ENCODE measurements around the gene RINL.

The RINL gene

DNA sequence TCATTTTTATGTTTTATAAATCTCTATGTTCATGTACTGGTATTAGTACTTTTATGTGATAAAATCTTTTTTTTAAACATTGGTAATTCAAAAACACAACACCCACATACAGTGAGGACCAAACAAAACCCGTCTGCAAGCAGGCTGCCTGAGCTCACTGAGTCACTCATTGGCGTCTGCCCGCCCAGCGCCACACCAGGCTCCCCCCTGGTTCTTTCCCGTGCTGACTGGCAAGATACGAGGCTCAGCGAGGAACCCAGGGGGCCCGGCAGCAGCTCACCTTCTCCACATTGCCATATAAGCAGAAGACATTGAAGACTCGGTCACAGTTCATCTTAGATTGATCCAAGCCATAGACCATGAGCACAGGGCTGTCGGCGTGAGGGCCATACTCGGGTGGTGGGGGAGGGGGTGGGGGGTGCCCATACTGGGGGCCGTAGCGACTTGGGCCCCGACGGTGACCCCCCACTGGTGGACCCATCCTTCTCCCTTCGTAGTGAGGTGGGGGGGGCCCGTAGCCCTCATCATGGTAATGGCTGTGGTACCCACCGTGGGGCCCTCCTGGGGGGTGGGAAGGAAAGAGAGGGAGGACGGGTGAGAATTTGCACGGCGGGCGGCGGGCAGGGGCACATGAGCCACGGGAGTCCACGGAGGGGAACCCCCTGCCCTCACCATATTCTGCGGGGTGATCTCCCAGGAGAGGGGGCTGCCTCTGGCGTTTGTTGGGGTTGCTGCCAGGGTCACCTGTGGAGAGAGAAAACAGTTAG lies 38.1 kb downstream of the RINL start:
- Histone ChIP-seq H3K9ac (ENCODE audit: low read depth, low read length, poor library complexity, severe bottlenecking) (no peak overlapping the region), H3K4me2 (ENCODE audit: low read depth, low read length, poor library complexity, severe bottlenecking) (no peak overlapping the region)

DNA sequence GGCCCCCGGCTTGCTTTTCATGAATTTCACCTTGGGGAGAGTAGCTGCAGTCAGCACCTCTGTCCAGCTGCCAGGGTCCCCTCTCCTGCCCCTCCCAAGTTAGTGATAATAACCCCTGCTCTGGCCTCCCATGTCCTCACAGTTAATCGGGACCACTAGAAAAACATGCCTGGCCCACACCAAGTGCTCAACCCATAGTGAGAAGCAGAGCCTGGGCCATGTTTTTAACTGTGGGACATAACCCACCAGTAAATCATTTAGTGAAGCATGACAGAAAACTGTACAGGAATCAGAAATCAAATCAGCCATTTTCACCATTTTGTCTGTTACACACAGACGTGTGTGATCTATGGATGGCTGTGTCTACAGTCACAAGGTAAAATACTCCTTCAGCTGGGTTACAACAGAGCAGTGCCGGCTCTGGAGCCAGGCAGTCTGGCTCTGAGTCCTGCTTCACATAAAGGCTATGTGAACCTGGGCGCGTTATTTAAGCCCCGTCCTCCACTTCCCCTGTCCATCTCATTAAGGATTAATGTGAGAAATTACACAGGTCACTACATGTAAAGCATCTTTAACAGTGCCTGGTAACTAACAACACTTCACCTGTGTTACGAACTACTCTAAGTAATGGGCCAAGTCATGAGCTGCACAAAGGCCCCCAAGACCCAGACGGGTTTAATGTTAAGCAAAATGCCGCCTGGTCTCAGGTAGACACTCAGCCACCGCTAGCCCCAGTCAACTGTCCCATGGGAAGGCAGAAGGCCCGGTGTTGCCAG lies 38.9 kb downstream of the RINL start:
- TF ChIP-seq, protein P1, sequence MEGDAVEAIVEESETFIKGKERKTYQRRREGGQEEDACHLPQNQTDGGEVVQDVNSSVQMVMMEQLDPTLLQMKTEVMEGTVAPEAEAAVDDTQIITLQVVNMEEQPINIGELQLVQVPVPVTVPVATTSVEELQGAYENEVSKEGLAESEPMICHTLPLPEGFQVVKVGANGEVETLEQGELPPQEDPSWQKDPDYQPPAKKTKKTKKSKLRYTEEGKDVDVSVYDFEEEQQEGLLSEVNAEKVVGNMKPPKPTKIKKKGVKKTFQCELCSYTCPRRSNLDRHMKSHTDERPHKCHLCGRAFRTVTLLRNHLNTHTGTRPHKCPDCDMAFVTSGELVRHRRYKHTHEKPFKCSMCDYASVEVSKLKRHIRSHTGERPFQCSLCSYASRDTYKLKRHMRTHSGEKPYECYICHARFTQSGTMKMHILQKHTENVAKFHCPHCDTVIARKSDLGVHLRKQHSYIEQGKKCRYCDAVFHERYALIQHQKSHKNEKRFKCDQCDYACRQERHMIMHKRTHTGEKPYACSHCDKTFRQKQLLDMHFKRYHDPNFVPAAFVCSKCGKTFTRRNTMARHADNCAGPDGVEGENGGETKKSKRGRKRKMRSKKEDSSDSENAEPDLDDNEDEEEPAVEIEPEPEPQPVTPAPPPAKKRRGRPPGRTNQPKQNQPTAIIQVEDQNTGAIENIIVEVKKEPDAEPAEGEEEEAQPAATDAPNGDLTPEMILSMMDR (conservative IDR thresholded peaks at IDR 0.05; ENCODE audit: low read length): no peak
- TF ChIP-seq EZH2phosphoT487 (IDR thresholded peaks at IDR 0.05; ENCODE audit: borderline replicate concordance): no peak
- Histone ChIP-seq H3K9me3 (ENCODE audit: insufficient read depth, low read depth, low read length) (no peaks in the 10 kb centered on the region), H3K9ac (ENCODE audit: low read depth, low read length, poor library complexity, severe bottlenecking) (no peak overlapping the region), H3K4me2 (ENCODE audit: low read depth, low read length, poor library complexity, severe bottlenecking) (no peak overlapping the region), H3K36me3 (ENCODE audit: insufficient read depth, low read length) (peaks cover 88% of the 10 kb centered on the region), H3F3A (ENCODE audit: low read depth) (peaks cover 19% of the 10 kb centered on the region), H3K4me3 (ENCODE audit: low read length, poor library complexity, severe bottlenecking) (no peak overlapping the region), H4K20me1 (ENCODE audit: insufficient read depth, low read length, poor library complexity, severe bottlenecking) (peaks cover 62% of the 10 kb centered on the region), H3K27me3 (ENCODE audit: insufficient read depth, low read length, poor library complexity, severe bottlenecking) (no peaks in the 10 kb centered on the region), H3K4me1 (ENCODE audit: insufficient read depth, low read length, poor library complexity, severe bottlenecking) (peaks cover 29% of the 10 kb centered on the region), H3K79me2 (ENCODE audit: insufficient read depth, low read length) (peaks cover 53% of the 10 kb centered on the region), H2AFZ (ENCODE audit: low read length) (no peak overlapping the region), H3K9me2 (replicated peaks; ENCODE audit: low read depth, low read length) (no peaks in the 10 kb centered on the region)

More for the DNA sequence above, 38.1 kb downstream of the RINL start:
- Histone ChIP-seq H3K9me2 (replicated peaks; ENCODE audit: low read depth, low read length) (no peaks in the 10 kb centered on the region), H3F3A (ENCODE audit: low read depth) (peaks cover 15% of the 10 kb centered on the region; the same call in 1 of the 2 replicates), H3K27me3 (ENCODE audit: insufficient read depth, low read length, poor library complexity, severe bottlenecking) (no peaks in the 10 kb centered on the region), H3K79me2 (ENCODE audit: insufficient read depth, low read length) (peaks cover 61% of the 10 kb centered on the region), H3K9me3 (ENCODE audit: insufficient read depth, low read depth, low read length) (no peaks in the 10 kb centered on the region), H3K4me1 (ENCODE audit: insufficient read depth, low read length, poor library complexity, severe bottlenecking) (peaks cover 36% of the 10 kb centered on the region), H3K36me3 (ENCODE audit: insufficient read depth, low read length) (peaks cover 96% of the 10 kb centered on the region), H3K4me3 (ENCODE audit: low read length, poor library complexity, severe bottlenecking) (no peak overlapping the region), H4K20me1 (ENCODE audit: insufficient read depth, low read length, poor library complexity, severe bottlenecking) (peaks cover 70% of the 10 kb centered on the region), H2AFZ (ENCODE audit: low read length) (no peak overlapping the region)
- TF ChIP-seq, protein P1 (conservative IDR thresholded peaks at IDR 0.05; ENCODE audit: low read length): no peak
- TF ChIP-seq EZH2phosphoT487 (IDR thresholded peaks at IDR 0.05; ENCODE audit: borderline replicate concordance): no peak

DNA sequence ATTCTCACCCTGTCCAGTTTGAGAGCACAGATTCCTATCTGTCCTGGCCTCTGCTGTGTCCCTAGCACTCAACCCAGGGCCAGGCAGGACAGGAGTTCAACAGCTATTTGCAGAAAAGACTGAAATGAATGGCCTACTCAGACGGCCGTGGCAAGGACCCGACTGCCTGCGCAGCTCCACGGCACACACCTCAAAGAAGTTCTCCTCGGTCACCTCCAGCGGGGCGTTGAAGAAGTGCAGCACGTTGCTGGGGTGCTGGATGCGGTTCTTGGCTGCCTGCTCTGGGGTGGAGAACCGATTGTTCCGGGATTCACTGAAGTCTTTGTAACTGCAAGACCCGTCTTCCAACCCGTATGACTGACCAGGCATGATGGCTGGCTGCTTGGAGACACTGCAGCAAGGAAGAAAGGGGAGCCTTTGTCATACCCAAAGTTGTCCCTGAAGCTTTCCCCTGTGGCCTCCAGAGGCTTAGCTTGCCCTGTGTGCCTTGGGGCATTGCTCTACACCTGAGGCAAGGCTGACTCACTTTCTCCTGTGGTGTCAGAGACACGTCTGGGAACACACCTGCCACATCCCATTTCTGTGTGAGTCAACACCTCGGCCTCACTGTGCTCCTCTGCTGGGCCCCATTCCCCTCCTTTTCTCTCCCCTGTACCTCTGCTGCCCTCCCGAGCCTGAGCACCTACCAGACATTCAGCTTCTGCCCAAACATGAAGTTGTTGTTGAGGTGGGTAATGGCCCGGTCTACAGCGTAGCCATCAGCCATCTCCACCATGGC lies 39.7 kb downstream of the RINL start:
- TF ChIP-seq, protein P1 (conservative IDR thresholded peaks at IDR 0.05; ENCODE audit: low read length): no peak
- no peak for TF ChIP-seq EZH2phosphoT487 (IDR thresholded peaks at IDR 0.05; ENCODE audit: borderline replicate concordance)
- Histone ChIP-seq H3K9me3 (ENCODE audit: insufficient read depth, low read depth, low read length) (no peaks in the 10 kb centered on the region), H3K9ac (ENCODE audit: low read depth, low read length, poor library complexity, severe bottlenecking) (no peak overlapping the region), H3K79me2 (ENCODE audit: insufficient read depth, low read length) (peaks cover 45% of the 10 kb centered on the region), H4K20me1 (ENCODE audit: insufficient read depth, low read length, poor library complexity, severe bottlenecking) (peaks cover 54% of the 10 kb centered on the region), H3F3A (ENCODE audit: low read depth) (peaks cover 19% of the 10 kb centered on the region), H3K4me1 (ENCODE audit: insufficient read depth, low read length, poor library complexity, severe bottlenecking) (peaks cover 21% of the 10 kb centered on the region), H3K4me2 (ENCODE audit: low read depth, low read length, poor library complexity, severe bottlenecking) (no peak overlapping the region), H3K4me3 (ENCODE audit: low read length, poor library complexity, severe bottlenecking) (no peak overlapping the region), H2AFZ (ENCODE audit: low read length) (no peak overlapping the region), H3K9me2 (replicated peaks; ENCODE audit: low read depth, low read length) (no peaks in the 10 kb centered on the region), H3K27me3 (ENCODE audit: insufficient read depth, low read length, poor library complexity, severe bottlenecking) (no peaks in the 10 kb centered on the region), H3K36me3 (ENCODE audit: insufficient read depth, low read length) (peaks cover 80% of the 10 kb centered on the region)

Measured in Loucy (cell line).